IgD-negative memory B cell (primary cell): ENCODE data around the gene TNFSF8. TPM values are rescaled to one million over a fixed set of nuclear protein-coding genes. Genes with fewer than 3 reads are reported as not detected.

ENCODE experiments used
- H3K27ac Mint-ChIP-seq, 3 donors: one replicate each; pipeline ENCODE4 v1.8.0; 2020 to 2022; ENCODE audit warnings: mild to moderate bottlenecking in 3 of 3, mixed read lengths in 3 of 3, moderate library complexity in 1 of 3
- H3K27me3 Mint-ChIP-seq: one replicate; pipeline ENCODE4 v1.8.0; 2021; ENCODE audit warnings: mixed read lengths
- H3K36me3 Mint-ChIP-seq: one replicate; pipeline ENCODE4 v1.8.0; 2020; ENCODE audit warnings: mild to moderate bottlenecking, mixed read lengths
- H3K4me1 Mint-ChIP-seq, 3 donors: one replicate each; pipeline ENCODE4 v1.8.0; 2020 to 2022; ENCODE audit warnings: mixed read lengths in 3 of 3, mild to moderate bottlenecking in 1 of 3
- H3K4me3 Mint-ChIP-seq, 4 donors: one replicate each; pipeline ENCODE4 v1.8.0; 2020 to 2022; ENCODE audit warnings: mild to moderate bottlenecking in 4 of 4, mixed read lengths in 4 of 4, moderate library complexity in 3 of 4
- H3K9me3 Mint-ChIP-seq, 3 donors: one replicate each; pipeline ENCODE4 v1.8.0; 2020 to 2021; ENCODE audit warnings: mixed read lengths in 3 of 3, mild to moderate bottlenecking in 1 of 3
- polyA plus RNA-seq: library from polyadenylated mRNA; unstranded; fragments of 300-500 nt; fragmentation: Illumina TruSeq; gene quantifications from one replicate; pipeline ENCODE4 v1.2.3, GENCODE V29; 2021

The TNFSF8 gene
- polyA plus RNA-seq, 1 donor from 2014 or later: 3.5 TPM

- H3K9me3 Mint-ChIP-seq: peaks cover 2 to 18% (median 16%) of the 10 kb centered on the region in 3 donors
- H3K4me1 Mint-ChIP-seq: peaks cover 17 to 24% (median 23%) of the 10 kb centered on the region in 3 donors
- no peaks in the 10 kb centered on the region for H3K36me3 Mint-ChIP-seq
- H3K4me3 Mint-ChIP-seq: no peak overlapping the region
- no peak overlapping the region for H3K27ac Mint-ChIP-seq
- no peaks in the 10 kb centered on the region for H3K27me3 Mint-ChIP-seq
Observed at GRCh38 chr9:114888607-114889006, 41.8 kb downstream of the TNFSF8 start.

GRCh38 chr9:114887963-114888362 lies 42.4 kb downstream of the TNFSF8 start:
- H3K4me1 Mint-ChIP-seq: peaks cover 11 to 18% (median 17%) of the 10 kb centered on the region in 3 donors

GRCh38 chr9:114884787-114885452 lies 45.5 kb downstream of the TNFSF8 start:
- Mint-ChIP-seq H3K4me1 (peaks cover 4 to 8% (median 5%) of the 10 kb centered on the region in 3 donors), H3K36me3 (no peaks in the 10 kb centered on the region), H3K27ac (no peak overlapping the region), H3K4me3 (no peak overlapping the region), H3K9me3 (peaks cover 0 to 24% (median 20%) of the 10 kb centered on the region in 3 donors), H3K27me3 (no peaks in the 10 kb centered on the region)

More at GRCh38 chr9:114887963-114888362, 42.4 kb downstream of the TNFSF8 start:
- H3K4me3 Mint-ChIP-seq: no peak overlapping the region
- H3K27ac Mint-ChIP-seq: no peak overlapping the region
- no peaks in the 10 kb centered on the region for H3K36me3 Mint-ChIP-seq
- H3K9me3 Mint-ChIP-seq: peaks cover 2 to 19% (median 16%) of the 10 kb centered on the region in 3 donors
- no peaks in the 10 kb centered on the region for H3K27me3 Mint-ChIP-seq

- H3K27me3 Mint-ChIP-seq: no peaks in the 10 kb centered on the region
- peaks cover 0 to 24% (median 20%) of the 10 kb centered on the region in 3 donors for H3K9me3 Mint-ChIP-seq
- no peaks in the 10 kb centered on the region for H3K4me1 Mint-ChIP-seq
- H3K36me3 Mint-ChIP-seq: no peaks in the 10 kb centered on the region
- H3K27ac Mint-ChIP-seq: no peak overlapping the region
- no peak overlapping the region for H3K4me3 Mint-ChIP-seq
Observed at GRCh38 chr9:114883709-114884108, 46.7 kb downstream of the TNFSF8 start.

- Mint-ChIP-seq H3K27ac (no peak overlapping the region), H3K36me3 (peaks cover 3% of the 10 kb centered on the region), H3K4me3 (no peak overlapping the region), H3K27me3 (no peaks in the 10 kb centered on the region), H3K9me3 (peaks cover under 1 to 29% (median 20%) of the 10 kb centered on the region in 3 donors), H3K4me1 (no peaks in the 10 kb centered on the region)
Observed at GRCh38 chr9:114880291-114880745, 50.1 kb downstream of the TNFSF8 start.

- Mint-ChIP-seq H3K4me1 (no peaks in the 10 kb centered on the region), H3K36me3 (peaks cover 3% of the 10 kb centered on the region), H3K9me3 (peaks cover 2 to 26% (median 13%) of the 10 kb centered on the region in 3 donors), H3K27me3 (no peaks in the 10 kb centered on the region), H3K27ac (no peak overlapping the region), H3K4me3 (no peak overlapping the region)
Observed at GRCh38 chr9:114878879-114879564, 51.4 kb downstream of the TNFSF8 start.

- Mint-ChIP-seq H3K9me3 (peaks cover 2 to 18% (median 8%) of the 10 kb centered on the region in 3 donors), H3K27me3 (peaks cover 2% of the 10 kb centered on the region), H3K4me3 (peak overlapping the region in 2 of 4 donors; percentile 34 to 60), H3K4me1 (peaks cover 0 to 10% (median 5%) of the 10 kb centered on the region in 3 donors), H3K27ac (no peak overlapping the region), H3K36me3 (no peaks in the 10 kb centered on the region)
Observed at GRCh38 chr9:114869845-114870244, 60.5 kb downstream of the TNFSF8 start.

- H3K27me3 Mint-ChIP-seq: peaks cover 2% of the 10 kb centered on the region
- no peak overlapping the region for H3K27ac Mint-ChIP-seq
- peaks cover 2 to 16% (median 8%) of the 10 kb centered on the region in 3 donors for H3K9me3 Mint-ChIP-seq
- H3K4me3 Mint-ChIP-seq: peak overlapping the region in 3 of 4 donors; percentile 3 to 34 (median 12)
- no peaks in the 10 kb centered on the region for H3K36me3 Mint-ChIP-seq
- H3K4me1 Mint-ChIP-seq: peaks cover 0 to 10% (median 5%) of the 10 kb centered on the region in 3 donors
Observed at GRCh38 chr9:114869378-114869777, 61.0 kb downstream of the TNFSF8 start.

- Mint-ChIP-seq H3K27ac (no peak overlapping the region), H3K4me1 (peaks cover 0 to 12% (median 5%) of the 10 kb centered on the region in 3 donors), H3K27me3 (peaks cover 2% of the 10 kb centered on the region), H3K9me3 (peaks cover 2 to 10% (median 5%) of the 10 kb centered on the region in 3 donors), H3K36me3 (no peaks in the 10 kb centered on the region), H3K4me3 (no peak overlapping the region)
Observed at GRCh38 chr9:114867327-114867726, 63.1 kb downstream of the TNFSF8 start.

GRCh38 chr9:114864471-114864870 lies 65.9 kb downstream of the TNFSF8 start:
- H3K36me3 Mint-ChIP-seq: no peaks in the 10 kb centered on the region
- H3K9me3 Mint-ChIP-seq: peaks cover 0 to 3% (median 0%) of the 10 kb centered on the region in 3 donors
- peaks cover 4% of the 10 kb centered on the region for H3K27me3 Mint-ChIP-seq
- H3K27ac Mint-ChIP-seq: no peak overlapping the region
- no peak overlapping the region for H3K4me3 Mint-ChIP-seq
- peaks cover 0 to 11% (median 5%) of the 10 kb centered on the region in 3 donors for H3K4me1 Mint-ChIP-seq

- Mint-ChIP-seq H3K9me3 (no peaks in the 10 kb centered on the region), H3K27me3 (peaks cover 4% of the 10 kb centered on the region), H3K4me1 (peaks cover 0 to 8% (median 0%) of the 10 kb centered on the region in 3 donors), H3K4me3 (no peak overlapping the region), H3K36me3 (no peaks in the 10 kb centered on the region), H3K27ac (no peak overlapping the region)
Observed at GRCh38 chr9:114861922-114862605, 68.3 kb downstream of the TNFSF8 start.

GRCh38 chr9:114861273-114861672 lies 69.1 kb downstream of the TNFSF8 start:
- Mint-ChIP-seq H3K36me3 (no peaks in the 10 kb centered on the region), H3K4me1 (peaks cover 0 to 8% (median 0%) of the 10 kb centered on the region in 3 donors), H3K27ac (peak overlapping the region in 1 of 3 donors; percentile 37), H3K4me3 (no peak overlapping the region), H3K27me3 (peaks cover 6% of the 10 kb centered on the region), H3K9me3 (no peaks in the 10 kb centered on the region)

- Mint-ChIP-seq H3K27me3 (peaks cover 6% of the 10 kb centered on the region), H3K4me3 (no peak overlapping the region), H3K9me3 (no peaks in the 10 kb centered on the region), H3K27ac (no peak overlapping the region), H3K36me3 (no peaks in the 10 kb centered on the region), H3K4me1 (peaks cover 0 to 8% (median 0%) of the 10 kb centered on the region in 3 donors)
Observed at GRCh38 chr9:114860187-114860586, 70.2 kb downstream of the TNFSF8 start.

- Mint-ChIP-seq H3K9me3 (no peaks in the 10 kb centered on the region), H3K4me3 (no peak overlapping the region), H3K27me3 (peaks cover 6% of the 10 kb centered on the region), H3K4me1 (peaks cover 0 to 5% (median 3%) of the 10 kb centered on the region in 3 donors), H3K36me3 (no peaks in the 10 kb centered on the region), H3K27ac (no peak overlapping the region)
Observed at GRCh38 chr9:114856942-114857315, 73.5 kb downstream of the TNFSF8 start.
